ENCODE data around the gene PGP. TPM values are rescaled to one million over a fixed set of nuclear protein-coding genes. Genes with fewer than 3 reads are reported as not detected.

Gene PGP
- total RNA-seq, 4 donors from 2014 or later = 2.6 to 14.4 (median 10.4) TPM

GRCh38 chr16:2230376-2230775 is 15.7 kb upstream of the PGP start:
- intact Hi-C loops (cut with DNase I; ENCODE audit: low total_unique reads) = no loop called here
- no peak overlapping the region for H3K27ac ChIP-seq
- DNase-seq = no peak
- no peaks in the 10 kb centered on the region for H3K9me3 ChIP-seq
- H3K36me3 ChIP-seq = no peaks in the 10 kb centered on the region
- no peak for TF ChIP-seq CTCF (IDR thresholded peaks at IDR 0.05)
- TF ChIP-seq POLR2A (IDR thresholded peaks at IDR 0.05) = no peak
- no peaks in the 10 kb centered on the region for H3K4me1 ChIP-seq
- H3K27me3 ChIP-seq = no peaks in the 10 kb centered on the region
- H3K4me3 ChIP-seq = no peak overlapping the region

GRCh38 chr16:2229632-2230250 is 15.1 kb upstream of the PGP start:
- DNase-seq = no peak
- Histone ChIP-seq H3K36me3 (no peaks in the 10 kb centered on the region), H3K4me1 (peaks cover 0 to 6% of the 10 kb centered on the region in 2 donors), H3K4me3 (no peak overlapping the region), H3K27ac (no peak overlapping the region), H3K27me3 (no peaks in the 10 kb centered on the region), H3K9me3 (no peaks in the 10 kb centered on the region)
- TF ChIP-seq CTCF (IDR thresholded peaks at IDR 0.05) = no peak
- no peak for TF ChIP-seq POLR2A (IDR thresholded peaks at IDR 0.05)
- intact Hi-C loops (cut with DNase I; ENCODE audit: low total_unique reads) = no loop called here

- TF ChIP-seq POLR2A (IDR thresholded peaks at IDR 0.05) = no peak
- no peak for TF ChIP-seq CTCF (IDR thresholded peaks at IDR 0.05)
- H3K4me3 ChIP-seq = no peak overlapping the region
- H3K27ac ChIP-seq = no peak overlapping the region
- no peaks in the 10 kb centered on the region for H3K27me3 ChIP-seq
- H3K9me3 ChIP-seq = no peaks in the 10 kb centered on the region
- peaks cover 0 to 12% of the 10 kb centered on the region in 2 donors for H3K4me1 ChIP-seq
- DNase-seq = no peak
- no peaks in the 10 kb centered on the region for H3K36me3 ChIP-seq
- intact Hi-C loops (cut with DNase I; ENCODE audit: low total_unique reads) = no loop called here
Measured at GRCh38 chr16:2229091-2229490, 14.5 kb upstream of the PGP start.

- intact Hi-C loops (cut with DNase I; ENCODE audit: low total_unique reads) = no loop called here
- H3K4me3 ChIP-seq = no peak overlapping the region
- H3K4me1 ChIP-seq = peaks cover 0 to 13% of the 10 kb centered on the region in 2 donors
- H3K36me3 ChIP-seq = no peaks in the 10 kb centered on the region
- no peaks in the 10 kb centered on the region for H3K27me3 ChIP-seq
- TF ChIP-seq POLR2A (IDR thresholded peaks at IDR 0.05) = no peak
- TF ChIP-seq CTCF (IDR thresholded peaks at IDR 0.05) = no peak
- DNase-seq = no peak
- no peak overlapping the region for H3K27ac ChIP-seq
- no peaks in the 10 kb centered on the region for H3K9me3 ChIP-seq
Measured at GRCh38 chr16:2228161-2228824, 13.7 kb upstream of the PGP start.

- DNase-seq = no peak
- TF ChIP-seq CTCF (IDR thresholded peaks at IDR 0.05) = no peak
- no peak for TF ChIP-seq POLR2A (IDR thresholded peaks at IDR 0.05)
- intact Hi-C loops (cut with DNase I; ENCODE audit: low total_unique reads) = no loop called here
- Histone ChIP-seq H3K27me3 (no peaks in the 10 kb centered on the region), H3K4me1 (peaks cover 0 to 13% of the 10 kb centered on the region in 2 donors), H3K9me3 (no peaks in the 10 kb centered on the region), H3K4me3 (no peak overlapping the region), H3K36me3 (no peaks in the 10 kb centered on the region), H3K27ac (no peak overlapping the region)
Measured at GRCh38 chr16:2226918-2227317, 12.3 kb upstream of the PGP start.

Measured in uterus (tissue), 4 donors.